NCI-H187 (cell line): ENCODE measurements around the gene CDC14B.

Source experiments
- DNase-seq, 2 experiments: peaks; one replicate each; lab custom pipeline; 2025; lab: John Stamatoyannopoulos, UW

Gene CDC14B

GRCh38 chr9:96501633-96502538, 117.8 kb downstream of the CDC14B start:
- no peak for DNase-seq

- no peak for DNase-seq
Measured at GRCh38 chr9:96500696-96501632, 118.7 kb downstream of the CDC14B start.

GRCh38 chr9:96499257-96499656, 120.4 kb downstream of the CDC14B start:
- DNase-seq, result no peak

- DNase-seq, result no peak
Measured at GRCh38 chr9:96498796-96499195, 120.8 kb downstream of the CDC14B start.

- DNase-seq, result no peak
Measured at GRCh38 chr9:96497117-96497399, 122.6 kb downstream of the CDC14B start.

GRCh38 chr9:96496368-96497116, 123.1 kb downstream of the CDC14B start:
- DNase-seq, result no peak

- no peak for DNase-seq
Measured at GRCh38 chr9:96495341-96495740, 124.3 kb downstream of the CDC14B start.

- no peak for DNase-seq
Measured at GRCh38 chr9:96494215-96494800, 125.3 kb downstream of the CDC14B start.

GRCh38 chr9:96493757-96494156, 125.9 kb downstream of the CDC14B start:
- no peak for DNase-seq

- no peak for DNase-seq
Measured at GRCh38 chr9:96492993-96493531, 126.6 kb downstream of the CDC14B start.

GRCh38 chr9:96491880-96492525, 127.6 kb downstream of the CDC14B start:
- no peak for DNase-seq

GRCh38 chr9:96491079-96491879, 128.4 kb downstream of the CDC14B start:
- no peak for DNase-seq

- no peak for DNase-seq
Measured at GRCh38 chr9:96490534-96491078, 129.0 kb downstream of the CDC14B start.

GRCh38 chr9:96489482-96489979, 130.1 kb downstream of the CDC14B start:
- DNase-seq, result no peak

GRCh38 chr9:96487949-96488348, 131.7 kb downstream of the CDC14B start:
- no peak for DNase-seq

GRCh38 chr9:96487029-96487396, 132.6 kb downstream of the CDC14B start:
- no peak for DNase-seq

- no peak for DNase-seq
Measured at GRCh38 chr9:96486386-96487028, 133.1 kb downstream of the CDC14B start.

GRCh38 chr9:96485280-96485679, 134.4 kb downstream of the CDC14B start:
- DNase-seq, result no peak

- no peak for DNase-seq
Measured at GRCh38 chr9:96484521-96484931, 135.1 kb downstream of the CDC14B start.
